BJ (cell line): ENCODE measurements around the gene TSPAN5. TPM values are rescaled to one million over a fixed set of nuclear protein-coding genes. Genes with fewer than 3 reads are reported as not detected.

Experiments used
- CTCF ChIA-PET: fragments of 350-600 bp; formaldehyde crosslinking; extraction: SDS; loops from one replicate; lab custom pipeline; 2021; ENCODE audit warnings: antibody characterized with exemption, inconsistent platforms; lab: Yijun Ruan, JAX
- POLR2A ChIA-PET: fragments of 300-600 bp; sonication (Branson Sonifier 250); formaldehyde crosslinking; extraction: SDS; loops from one replicate; lab custom pipeline; 2021; ENCODE audit warnings: antibody characterized with exemption; lab: Charles Lee
- DNase-seq: peaks from one replicate; pipeline ENCODE4 v3.0.0-alpha.2; 2011; ENCODE audit warnings: low read depth
- H3K27me3 ChIP-seq: 2 replicates; pipeline ENCODE4 v1.6.0; 2011; ENCODE audit warnings: low read length; ENCODE audit not compliant: control insufficient read depth, insufficient read depth
- H3K36me3 ChIP-seq: 2 replicates; pipeline ENCODE4 v1.5.1; 2011; ENCODE audit warnings: low read length; ENCODE audit not compliant: control insufficient read depth, insufficient read depth
- H3K4me3 ChIP-seq: 2 replicates; pipeline ENCODE4 v1.5.1; 2011; ENCODE audit warnings: low read depth, mild to moderate bottlenecking, control low read depth, low read length
- CTCF ChIP-seq: IDR thresholded peaks from 2 replicates; pipeline ENCODE4 v1.5.1; 2011; ENCODE audit warnings: low read depth, mild to moderate bottlenecking, control low read depth, inconsistent platforms, low read length, moderate library complexity; ENCODE audit not compliant: insufficient read depth
- polyA plus RNA-seq: library from polyadenylated mRNA; depleted of rRNA; stranded (reverse); fragments of >200 nt; gene quantifications from 2 replicates; pipeline ENCODE4 v1.2.3, GENCODE V29; 2011

TSPAN5 gene
- polyA plus RNA-seq, 1 experiment, result 74.5 TPM

- no peak for TF ChIP-seq CTCF
- Histone ChIP-seq H3K27me3 (no peaks in the 10 kb centered on the region), H3K36me3 (no peaks in the 10 kb centered on the region), H3K4me3 (no peak overlapping the region)
- CTCF ChIA-PET, result no interaction called here
- DNase-seq, result no peak
- POLR2A ChIA-PET, result no interaction called here
These were observed 47.3 kb downstream of the TSPAN5 start for GRCh38 chr4:98610926-98611676.

- POLR2A ChIA-PET, result no interaction called here
- Histone ChIP-seq H3K4me3 (no peak overlapping the region), H3K36me3 (no peaks in the 10 kb centered on the region), H3K27me3 (no peaks in the 10 kb centered on the region)
- CTCF ChIA-PET, result interaction anchor here (1.7 kb wide), 1 partner anchor 21 kb away, joined by 6 read pairs; no protein-coding TSS in a partner anchor
- no peak for DNase-seq
- TF ChIP-seq CTCF, result no peak
These were observed 48.0 kb downstream of the TSPAN5 start for GRCh38 chr4:98610431-98610830.

- CTCF ChIA-PET, result interaction anchor here (1.7 kb wide), 1 partner anchor 21 kb away, joined by 6 read pairs; no protein-coding TSS in a partner anchor
- POLR2A ChIA-PET, result no interaction called here
These were observed 48.5 kb downstream of the TSPAN5 start for GRCh38 chr4:98609934-98610333.

GRCh38 chr4:98608356-98608755 lies 50.1 kb downstream of the TSPAN5 start:
- POLR2A ChIA-PET, result no interaction called here
- no peaks in the 10 kb centered on the region for H3K27me3 ChIP-seq
- CTCF ChIA-PET, result interaction anchor here (1.0 kb wide), 1 partner anchor 26 kb away, joined by 3 read pairs; no protein-coding TSS in a partner anchor
- H3K36me3 ChIP-seq, result no peaks in the 10 kb centered on the region
- DNase-seq, result no peak
- no peak for TF ChIP-seq CTCF
- H3K4me3 ChIP-seq, result no peak overlapping the region

More at GRCh38 chr4:98609934-98610333, 48.5 kb downstream of the TSPAN5 start:
- no peaks in the 10 kb centered on the region for H3K36me3 ChIP-seq
- no peak for TF ChIP-seq CTCF
- no peak overlapping the region for H3K4me3 ChIP-seq
- H3K27me3 ChIP-seq, result no peaks in the 10 kb centered on the region
- DNase-seq, result no peak

- no peaks in the 10 kb centered on the region for H3K36me3 ChIP-seq
- ChIA-PET POLR2A (no interaction called here), CTCF (no interaction called here)
- no peak for TF ChIP-seq CTCF
- no peak overlapping the region for H3K4me3 ChIP-seq
- no peaks in the 10 kb centered on the region for H3K27me3 ChIP-seq
- no peak for DNase-seq
These were observed 51.5 kb downstream of the TSPAN5 start for GRCh38 chr4:98606894-98607293.
